ENCODE data around the gene HPSE2. TPM values are rescaled to one million over a fixed set of nuclear protein-coding genes. Genes with fewer than 3 reads are reported as not detected.
"Not testable (repeated sequence)": the region's sequence is repeated elsewhere in the genome, so short reads cannot be mapped to it uniquely, and the experiment has no call there.

HPSE2 gene
- total RNA-seq, 2 experiments from 2014 or later, result not detected

GRCh38 chr10:98510412-98510995 is 725.1 kb downstream of the HPSE2 start:
- Mint-ChIP-seq H3K27ac (no peak overlapping the region), H3K4me1 (ENCODE audit: low read depth) (no peaks in the 10 kb centered on the region), H3K9me3 (no peaks in the 10 kb centered on the region), H3K36me3 (ENCODE audit: low read depth) (no peaks in the 10 kb centered on the region), H3K4me3 (no peak overlapping the region), H3K27me3 (peaks cover 14% of the 10 kb centered on the region)
- intact Hi-C loops (cut with DNase I, micrococcal nuclease), result no loop called here
- TF ChIP-seq CTCF (IDR thresholded peaks at IDR 0.05), result no peak
- Histone ChIP-seq H3K36me3 (ENCODE audit: insufficient read depth, low read length) (no peaks in the 10 kb centered on the region), H3K4me1 (ENCODE audit: insufficient read depth, low read length) (no peaks in the 10 kb centered on the region), H3K9me3 (ENCODE audit: control insufficient read depth in 1 of 2, insufficient read depth in 1 of 2, low read length in 2 of 2) (no peaks in the 10 kb centered on the region), H3K4me3 (ENCODE audit: low read length) (no peak overlapping the region), H3K27ac (ENCODE audit: low read depth in 1 of 2, low read length in 2 of 2) (no peak overlapping the region), H3K27me3 (ENCODE audit: control insufficient read depth in 1 of 2, insufficient read depth in 2 of 2, low read length in 2 of 2) (no peaks in the 10 kb centered on the region)
- CTCF ChIA-PET, result no interaction called here
- DNase-seq (no peak), ATAC-seq (ENCODE audit: poor library complexity) (no peak)
- POLR2A ChIA-PET, result no interaction called here

- Histone ChIP-seq H3K36me3 (ENCODE audit: insufficient read depth, low read length) (no peaks in the 10 kb centered on the region), H3K27ac (ENCODE audit: low read depth in 1 of 2, low read length in 2 of 2) (no peak overlapping the region), H3K4me1 (ENCODE audit: insufficient read depth, low read length) (no peaks in the 10 kb centered on the region), H3K4me3 (ENCODE audit: low read length) (no peak overlapping the region), H3K27me3 (ENCODE audit: control insufficient read depth in 1 of 2, insufficient read depth in 2 of 2, low read length in 2 of 2) (no peaks in the 10 kb centered on the region), H3K9me3 (ENCODE audit: control insufficient read depth in 1 of 2, insufficient read depth in 1 of 2, low read length in 2 of 2) (no peaks in the 10 kb centered on the region)
- Mint-ChIP-seq H3K27ac (no peak overlapping the region), H3K9me3 (no peaks in the 10 kb centered on the region), H3K4me3 (no peak overlapping the region), H3K27me3 (peaks cover 14% of the 10 kb centered on the region), H3K36me3 (ENCODE audit: low read depth) (no peaks in the 10 kb centered on the region), H3K4me1 (ENCODE audit: low read depth) (no peaks in the 10 kb centered on the region)
- CTCF ChIA-PET, result no interaction called here
- ATAC-seq (ENCODE audit: poor library complexity), result no peak
- POLR2A ChIA-PET, result no interaction called here
- DNase-seq, result no peak
- intact Hi-C loops (cut with DNase I, micrococcal nuclease), result no loop called here
- TF ChIP-seq CTCF (IDR thresholded peaks at IDR 0.05), result no peak
These were observed 725.9 kb downstream of the HPSE2 start for GRCh38 chr10:98509745-98510144.

- H3K4me3 Mint-ChIP-seq; H3K36me3 ChIP-seq (ENCODE audit: insufficient read depth, low read length); H3K9me3 Mint-ChIP-seq; H3K4me3 ChIP-seq (ENCODE audit: low read length); H3K4me1 Mint-ChIP-seq (ENCODE audit: low read depth); POLR2A ChIA-PET; H3K36me3 Mint-ChIP-seq (ENCODE audit: low read depth); DNase-seq; H3K4me1 ChIP-seq (ENCODE audit: insufficient read depth, low read length); H3K27ac ChIP-seq (ENCODE audit: low read depth in 1 of 2, low read length in 2 of 2); ATAC-seq (ENCODE audit: poor library complexity); H3K9me3 ChIP-seq (ENCODE audit: control insufficient read depth in 1 of 2, insufficient read depth in 1 of 2, low read length in 2 of 2); intact Hi-C loops (cut with DNase I, micrococcal nuclease); H3K27ac Mint-ChIP-seq; H3K27me3 ChIP-seq (ENCODE audit: control insufficient read depth in 1 of 2, insufficient read depth in 2 of 2, low read length in 2 of 2); CTCF ChIA-PET: not testable (repeated sequence)
- peaks cover 47% of the 10 kb centered on the region for H3K27me3 Mint-ChIP-seq
These were observed 733.1 kb downstream of the HPSE2 start for GRCh38 chr10:98502535-98502934.

- Histone ChIP-seq H3K4me1 (ENCODE audit: insufficient read depth, low read length) (no peaks in the 10 kb centered on the region), H3K27me3 (ENCODE audit: control insufficient read depth in 1 of 2, insufficient read depth in 2 of 2, low read length in 2 of 2) (peaks cover 0 to 7% of the 10 kb centered on the region in 2 experiments), H3K36me3 (ENCODE audit: insufficient read depth, low read length) (no peaks in the 10 kb centered on the region), H3K27ac (ENCODE audit: low read depth in 1 of 2, low read length in 2 of 2) (no peak overlapping the region), H3K4me3 (ENCODE audit: low read length) (no peak overlapping the region), H3K9me3 (ENCODE audit: control insufficient read depth in 1 of 2, insufficient read depth in 1 of 2, low read length in 2 of 2) (peaks cover 0 to 20% of the 10 kb centered on the region in 2 experiments)
- intact Hi-C loops (cut with DNase I, micrococcal nuclease), result no loop called here
- no peak overlapping the region for H3K27ac Mint-ChIP-seq
- no peaks in the 10 kb centered on the region for H3K36me3 Mint-ChIP-seq (ENCODE audit: low read depth)
- ChIA-PET CTCF (no interaction called here), POLR2A (no interaction called here)
- no peak for DNase-seq
- peaks cover 15% of the 10 kb centered on the region for H3K27me3 Mint-ChIP-seq
- no peak for ATAC-seq (ENCODE audit: poor library complexity)
- no peak for TF ChIP-seq CTCF (IDR thresholded peaks at IDR 0.05)
- no peak overlapping the region for H3K4me3 Mint-ChIP-seq
- peaks cover 11% of the 10 kb centered on the region for H3K9me3 Mint-ChIP-seq
- H3K4me1 Mint-ChIP-seq (ENCODE audit: low read depth), result no peaks in the 10 kb centered on the region
These were observed 742.9 kb downstream of the HPSE2 start for GRCh38 chr10:98492763-98493162.

Data from CD4-positive, alpha-beta T cell (primary cell).